Mesendoderm (in vitro differentiated cells): Measurements from ENCODE around the gene PTPRD.

ENCODE experiments used
- DNase-seq: peaks from one replicate; pipeline ENCODE4 v3.0.0; 2013
- H2AK5ac ChIP-seq: 2 replicates; pipeline ENCODE4 v1.6.1; 2013; ENCODE audit warnings: low read length, inconsistent platforms
- H2BK120ac ChIP-seq: 2 replicates; pipeline ENCODE4 v1.6.1; 2013; ENCODE audit warnings: low read depth, mild to moderate bottlenecking, low read length, moderate library complexity, mixed read lengths
- H2BK15ac ChIP-seq: replicated peaks from 2 replicates; pipeline ENCODE4 v1.6.1; 2013; ENCODE audit warnings: low read depth, mild to moderate bottlenecking, moderate library complexity
- H2BK5ac ChIP-seq: 2 replicates; pipeline ENCODE4 v1.6.1; 2013; ENCODE audit warnings: low read length, inconsistent platforms
- H3K18ac ChIP-seq: 2 replicates; pipeline ENCODE4 v1.6.1; 2013; ENCODE audit warnings: mild to moderate bottlenecking, low read length, mixed read lengths
- H3K23ac ChIP-seq: one replicate; pipeline ENCODE4 v1.6.1; 2013; ENCODE audit warnings: low read length
- H3K27ac ChIP-seq: 2 replicates; pipeline ENCODE4 v1.5.1; 2013; ENCODE audit warnings: low read depth, mild to moderate bottlenecking, inconsistent platforms, low read length, moderate library complexity
- H3K27me3 ChIP-seq: 2 replicates; pipeline ENCODE4 v1.6.1; 2013; ENCODE audit warnings: low read length, control low read depth, mild to moderate bottlenecking, inconsistent platforms; ENCODE audit not compliant: insufficient read depth, poor library complexity
- H3K36me3 ChIP-seq: 2 replicates; pipeline ENCODE4 v1.6.1; 2013; ENCODE audit warnings: low read length, inconsistent platforms; ENCODE audit not compliant: control insufficient read depth, insufficient read depth
- H3K4ac ChIP-seq: one replicate; pipeline ENCODE4 v1.6.1; 2013; ENCODE audit warnings: low read depth, mild to moderate bottlenecking, low read length, moderate library complexity
- H3K4me1 ChIP-seq: 2 replicates; pipeline ENCODE4 v1.6.1; 2013; ENCODE audit warnings: low read depth, low read length, inconsistent platforms; ENCODE audit not compliant: control insufficient read depth
- H3K4me2 ChIP-seq: 2 replicates; pipeline ENCODE4 v1.6.1; 2013; ENCODE audit warnings: low read length
- H3K4me3 ChIP-seq: 2 replicates; pipeline ENCODE4 v1.5.1; 2013; ENCODE audit warnings: mild to moderate bottlenecking, low read length
- H3K56ac ChIP-seq: one replicate; pipeline ENCODE4 v1.6.1; 2013; ENCODE audit warnings: low read length
- H3K79me1 ChIP-seq: 2 replicates; pipeline ENCODE4 v1.6.1; 2013; ENCODE audit warnings: low read length, inconsistent platforms
- H3K79me2 ChIP-seq: 2 replicates; pipeline ENCODE4 v1.6.1; 2013; ENCODE audit warnings: mild to moderate bottlenecking, low read length; ENCODE audit not compliant: control insufficient read depth, insufficient read depth
- H3K9ac ChIP-seq: 2 replicates; pipeline ENCODE4 v1.6.1; 2013; ENCODE audit warnings: low read length, inconsistent platforms
- H4K5ac ChIP-seq: one replicate; pipeline ENCODE4 v1.6.1; 2013; ENCODE audit warnings: low read length
- H4K8ac ChIP-seq: one replicate; pipeline ENCODE4 v1.6.1; 2013; ENCODE audit warnings: low read depth, mild to moderate bottlenecking, control low read depth, low read length, moderate library complexity
- WGBS: extraction: QIAGEN DNeasy Blood & Tissue Kit; methylation state at CpG from one replicate; pipeline ENCODE4 v1.1.7; 2013; ENCODE audit warnings: low lambda C conversion rate, missing lambda C conversion rate; ENCODE audit not compliant: insufficient coverage; ENCODE audit errors: extremely low coverage; 5-methylcytosine and 5-hydroxymethylcytosine counted together

The PTPRD gene

GRCh38 chr9:10148796-10149195 lies 464.0 kb downstream of the PTPRD start:
- Histone ChIP-seq H3K23ac (no peak overlapping the region), H3K18ac (no peak overlapping the region), H3K27ac (no peak overlapping the region), H4K8ac (no peak overlapping the region), H3K36me3 (no peaks in the 10 kb centered on the region), H2BK15ac (no peak overlapping the region), H2AK5ac (no peak overlapping the region), H4K5ac (no peak overlapping the region), H3K56ac (no peak overlapping the region), H3K4me3 (no peak overlapping the region), H3K4me2 (no peak overlapping the region), H3K27me3 (no peaks in the 10 kb centered on the region), H3K4ac (no peak overlapping the region), H3K79me1 (no peaks in the 10 kb centered on the region), H3K9ac (no peak overlapping the region), H3K4me1 (no peaks in the 10 kb centered on the region), H2BK120ac (no peak overlapping the region), H2BK5ac (no peak overlapping the region), H3K79me2 (no peaks in the 10 kb centered on the region)
- DNase-seq = no peak

GRCh38 chr9:10146517-10147331 lies 466.1 kb downstream of the PTPRD start:
- Histone ChIP-seq H3K4me2 (no peak overlapping the region), H3K36me3 (no peaks in the 10 kb centered on the region), H3K27ac (no peak overlapping the region), H3K4me3 (no peak overlapping the region), H3K56ac (no peak overlapping the region), H3K4me1 (no peaks in the 10 kb centered on the region), H4K8ac (no peak overlapping the region), H3K27me3 (no peaks in the 10 kb centered on the region), H3K23ac (no peak overlapping the region), H2BK120ac (no peak overlapping the region), H2BK15ac (no peak overlapping the region), H2AK5ac (no peak overlapping the region), H3K79me2 (no peaks in the 10 kb centered on the region), H2BK5ac (no peak overlapping the region), H4K5ac (no peak overlapping the region), H3K9ac (no peak overlapping the region), H3K18ac (no peak overlapping the region), H3K4ac (no peak overlapping the region), H3K79me1 (no peaks in the 10 kb centered on the region)
- WGBS = no CpG with 5 or more reads among the region's 8 CpGs
- DNase-seq = no peak

GRCh38 chr9:10144355-10144754 lies 468.4 kb downstream of the PTPRD start:
- H3K79me2 ChIP-seq = no peaks in the 10 kb centered on the region
- H3K4me1 ChIP-seq = no peaks in the 10 kb centered on the region
- H3K4ac ChIP-seq = no peak overlapping the region
- H2BK15ac ChIP-seq = no peak overlapping the region
- no peak overlapping the region for H3K23ac ChIP-seq
- no peak overlapping the region for H3K9ac ChIP-seq
- DNase-seq = no peak
- no peak overlapping the region for H3K4me2 ChIP-seq
- no peaks in the 10 kb centered on the region for H3K27me3 ChIP-seq
- no peaks in the 10 kb centered on the region for H3K36me3 ChIP-seq
- no peak overlapping the region for H3K4me3 ChIP-seq
- H2BK5ac ChIP-seq = no peak overlapping the region
- WGBS = no CpG with 5 or more reads among the region's 3 CpGs
- H4K5ac ChIP-seq = no peak overlapping the region
- H3K79me1 ChIP-seq = no peaks in the 10 kb centered on the region
- H3K56ac ChIP-seq = no peak overlapping the region
- H4K8ac ChIP-seq = no peak overlapping the region
- H3K27ac ChIP-seq = no peak overlapping the region
- H2AK5ac ChIP-seq = no peak overlapping the region
- H2BK120ac ChIP-seq = no peak overlapping the region
- no peak overlapping the region for H3K18ac ChIP-seq

- Histone ChIP-seq H3K79me2 (no peaks in the 10 kb centered on the region), H3K4me1 (no peaks in the 10 kb centered on the region), H3K4ac (no peak overlapping the region), H3K4me2 (no peak overlapping the region), H3K9ac (no peak overlapping the region), H3K79me1 (no peaks in the 10 kb centered on the region), H2BK15ac (no peak overlapping the region), H3K27me3 (no peaks in the 10 kb centered on the region), H4K8ac (no peak overlapping the region), H2BK120ac (no peak overlapping the region), H4K5ac (no peak overlapping the region), H3K27ac (no peak overlapping the region), H3K23ac (no peak overlapping the region), H3K36me3 (no peaks in the 10 kb centered on the region), H2AK5ac (no peak overlapping the region), H2BK5ac (no peak overlapping the region), H3K56ac (no peak overlapping the region), H3K4me3 (no peak overlapping the region), H3K18ac (no peak overlapping the region)
- DNase-seq = no peak
Measured at GRCh38 chr9:10135553-10135952, 477.2 kb downstream of the PTPRD start.

GRCh38 chr9:10134266-10134665 lies 478.5 kb downstream of the PTPRD start:
- H2BK15ac ChIP-seq = no peak overlapping the region
- H3K56ac ChIP-seq = no peak overlapping the region
- H2BK120ac ChIP-seq = no peak overlapping the region
- H2AK5ac ChIP-seq = no peak overlapping the region
- H4K5ac ChIP-seq = no peak overlapping the region
- no peaks in the 10 kb centered on the region for H3K79me1 ChIP-seq
- no peaks in the 10 kb centered on the region for H3K79me2 ChIP-seq
- H3K27me3 ChIP-seq = no peaks in the 10 kb centered on the region
- H3K4me2 ChIP-seq = no peak overlapping the region
- H3K4me3 ChIP-seq = no peak overlapping the region
- no peak overlapping the region for H3K23ac ChIP-seq
- DNase-seq = no peak
- no peak overlapping the region for H3K18ac ChIP-seq
- no peak overlapping the region for H3K4ac ChIP-seq
- no peak overlapping the region for H2BK5ac ChIP-seq
- no peak overlapping the region for H4K8ac ChIP-seq
- no peaks in the 10 kb centered on the region for H3K36me3 ChIP-seq
- no peak overlapping the region for H3K27ac ChIP-seq
- no peaks in the 10 kb centered on the region for H3K4me1 ChIP-seq
- no peak overlapping the region for H3K9ac ChIP-seq
- WGBS = no CpG with 5 or more reads among the region's 4 CpGs

GRCh38 chr9:10130061-10130675 lies 482.6 kb downstream of the PTPRD start:
- Histone ChIP-seq H3K9ac (no peak overlapping the region), H3K4me1 (no peaks in the 10 kb centered on the region), H3K56ac (no peak overlapping the region), H3K79me2 (no peaks in the 10 kb centered on the region), H3K18ac (no peak overlapping the region), H4K8ac (no peak overlapping the region), H3K79me1 (no peaks in the 10 kb centered on the region), H3K36me3 (no peaks in the 10 kb centered on the region), H2BK120ac (no peak overlapping the region), H3K4ac (no peak overlapping the region), H2AK5ac (no peak overlapping the region), H3K4me2 (no peak overlapping the region), H3K23ac (no peak overlapping the region), H2BK15ac (no peak overlapping the region), H3K27me3 (no peaks in the 10 kb centered on the region), H3K4me3 (no peak overlapping the region), H3K27ac (no peak overlapping the region), H4K5ac (no peak overlapping the region), H2BK5ac (no peak overlapping the region)
- no CpG with 5 or more reads among the region's 2 CpGs for WGBS
- DNase-seq = no peak
